NCI-H748 (cell line): ENCODE results near the gene ZKSCAN1.
"Not testable (repeated sequence)": the region's sequence is repeated elsewhere in the genome, so short reads cannot be mapped to it uniquely, and the experiment has no call there.

ENCODE experiments used
- DNase-seq: peaks from one replicate; lab custom pipeline; 2025; ENCODE audit not compliant: unreplicated experiment; lab: John Stamatoyannopoulos, UW

ZKSCAN1 gene

GRCh38 chr7:100000239-100000638 lies 15.2 kb upstream of the ZKSCAN1 start:
- no peak for DNase-seq

- DNase-seq: peak; percentile 86
These were observed 11.4 kb upstream of the ZKSCAN1 start for GRCh38 chr7:100003711-100004661.

DNA sequence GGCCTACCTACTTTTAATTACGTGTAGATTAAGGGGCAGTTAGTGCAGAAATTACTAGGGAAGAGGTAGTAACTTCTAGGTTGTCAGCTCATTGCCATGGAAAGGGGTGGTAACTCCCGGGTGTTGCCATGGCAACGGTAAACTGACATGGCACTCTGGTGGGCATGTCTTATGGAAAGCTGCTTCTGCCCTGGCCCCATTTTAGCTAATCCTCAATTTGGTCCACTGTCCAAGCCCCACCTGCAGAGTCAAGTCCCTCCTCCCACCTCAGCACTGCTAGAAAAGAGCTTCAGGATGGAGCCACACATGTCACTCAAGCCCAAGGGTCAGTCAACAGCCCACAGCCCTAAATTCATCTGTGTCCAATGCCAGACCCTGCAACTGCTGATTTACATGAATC lies 7.5 kb upstream of the ZKSCAN1 start:
- peak; percentile 32 for DNase-seq

DNA sequence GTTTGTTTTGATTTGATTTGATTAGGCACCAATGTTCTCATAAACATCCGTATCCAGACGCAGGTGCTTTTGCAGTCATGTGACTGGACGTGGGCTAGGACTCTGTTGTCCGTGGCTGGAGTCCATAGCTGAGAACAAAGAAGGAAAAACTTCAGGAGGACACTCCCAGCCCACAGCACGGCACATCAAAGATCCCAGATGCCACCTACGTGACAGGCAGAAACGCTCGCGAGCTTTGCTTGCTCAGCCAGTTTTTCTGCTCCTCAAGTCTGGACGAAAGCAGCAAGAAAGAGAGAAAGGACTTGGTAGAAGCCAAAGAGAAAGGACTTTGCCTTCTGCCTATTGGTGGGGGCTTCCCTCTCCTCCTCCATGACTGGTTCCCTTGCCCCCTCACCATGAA lies 6.9 kb upstream of the ZKSCAN1 start:
- DNase-seq: no peak

DNA sequence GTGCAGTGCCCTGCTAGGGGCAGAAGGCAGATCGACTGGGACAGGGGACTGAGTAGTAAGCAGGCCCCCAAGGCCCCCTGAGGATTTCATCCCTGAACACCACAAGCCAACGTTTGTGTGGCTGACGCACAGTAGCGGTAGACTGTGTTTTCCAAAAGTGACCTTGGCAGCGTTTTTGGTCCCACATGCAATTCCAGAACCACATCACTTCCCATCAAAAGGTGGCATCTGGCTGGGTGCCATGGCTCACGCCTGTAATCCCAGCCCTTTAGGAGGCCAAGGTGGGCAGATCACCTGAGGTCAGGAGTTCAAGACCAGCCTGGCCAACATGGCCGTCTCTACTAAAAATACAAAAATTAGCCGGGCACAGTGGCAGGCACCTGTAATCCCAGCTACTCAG lies 5.4 kb upstream of the ZKSCAN1 start:
- DNase-seq: not testable (repeated sequence)

GRCh38 chr7:100010901-100011300 lies 4.5 kb upstream of the ZKSCAN1 start:
- DNase-seq: no peak

- no peak for DNase-seq
These were observed 3.9 kb upstream of the ZKSCAN1 start for GRCh38 chr7:100011516-100011915.

DNA sequence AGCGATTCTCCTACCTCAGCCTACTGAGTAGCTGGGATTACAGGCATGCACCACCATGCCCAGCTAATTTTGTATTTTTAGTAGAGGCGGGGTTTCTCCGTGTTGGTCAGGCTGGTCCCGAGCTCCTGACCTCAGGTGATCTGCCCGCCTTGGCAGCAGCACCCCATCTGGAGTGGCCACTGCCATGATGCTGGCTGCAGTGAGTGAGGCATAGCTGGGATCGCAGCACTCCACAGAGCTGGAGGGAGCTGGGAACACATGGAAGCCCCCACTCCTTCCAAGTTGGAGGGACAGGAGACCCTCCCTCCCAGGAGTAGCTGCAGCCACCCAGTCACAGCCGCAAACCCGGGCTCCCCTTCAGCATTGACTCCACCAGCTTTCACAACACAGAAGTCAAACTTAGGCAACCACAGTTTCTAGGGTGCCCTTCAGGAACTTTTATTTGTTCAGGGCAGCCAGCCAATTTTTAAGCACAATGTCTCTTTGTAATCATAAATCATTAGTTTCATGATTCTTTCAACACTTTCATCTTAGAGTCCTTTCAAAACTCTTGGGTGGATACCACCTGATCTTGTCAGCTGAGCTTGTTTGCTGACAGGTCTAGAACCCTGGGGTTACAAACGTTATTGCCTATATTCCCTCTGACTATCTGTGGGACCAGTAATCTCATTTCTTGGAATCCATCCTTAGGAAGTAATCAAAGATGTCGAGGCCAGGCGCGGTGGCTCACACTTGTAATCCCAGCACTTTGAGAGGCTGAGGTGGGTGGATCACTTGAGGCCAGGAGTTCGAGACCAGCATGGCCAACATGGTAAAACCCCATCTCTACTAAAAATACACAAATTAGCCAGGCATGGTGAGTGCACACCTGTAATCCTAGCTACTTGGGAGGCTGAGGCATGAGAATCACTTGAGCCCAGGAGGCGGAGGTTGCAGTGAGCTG lies 2.7 kb upstream of the ZKSCAN1 start:
- not testable (repeated sequence) for DNase-seq

DNA sequence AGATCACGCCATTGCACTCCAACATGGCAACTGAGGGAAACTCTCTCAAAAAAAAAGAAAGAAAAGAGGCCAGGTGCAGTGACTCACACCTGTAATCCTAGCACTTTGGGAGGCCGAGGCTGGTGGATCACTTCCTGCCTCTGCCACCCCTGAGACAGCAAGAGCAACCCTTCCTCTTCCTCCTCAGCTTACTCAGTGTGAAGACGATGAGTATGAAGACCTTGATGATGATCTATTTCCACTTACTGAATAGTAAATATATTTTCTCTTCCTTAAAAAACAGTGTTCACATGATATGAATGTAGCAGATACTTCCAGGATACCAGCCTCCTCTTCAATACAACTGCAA lies 2.1 kb upstream of the ZKSCAN1 start:
- DNase-seq: no peak

GRCh38 chr7:100016215-100016901 lies 962 bp downstream of the ZKSCAN1 start:
- no peak for DNase-seq

DNA sequence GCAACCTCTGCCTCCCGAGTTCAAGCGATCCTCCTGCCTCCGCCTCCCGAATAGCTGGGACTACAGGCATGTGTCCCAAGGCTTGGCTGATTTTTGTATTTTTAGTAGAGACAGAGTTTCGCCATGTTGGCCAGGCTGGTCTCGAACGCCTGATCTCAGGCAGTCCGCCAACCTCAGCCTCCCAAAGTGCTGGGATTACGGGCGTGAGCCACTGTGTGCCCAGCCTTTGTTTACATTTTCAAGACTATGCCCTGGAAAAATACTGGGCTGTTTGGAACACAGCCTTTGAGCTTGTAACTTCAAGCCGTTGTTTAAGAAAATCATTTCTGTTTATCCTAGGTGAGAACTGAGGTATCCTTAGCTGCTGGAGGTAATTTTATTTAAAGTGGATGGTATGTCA lies 1.9 kb downstream of the ZKSCAN1 start:
- DNase-seq: no peak

DNA sequence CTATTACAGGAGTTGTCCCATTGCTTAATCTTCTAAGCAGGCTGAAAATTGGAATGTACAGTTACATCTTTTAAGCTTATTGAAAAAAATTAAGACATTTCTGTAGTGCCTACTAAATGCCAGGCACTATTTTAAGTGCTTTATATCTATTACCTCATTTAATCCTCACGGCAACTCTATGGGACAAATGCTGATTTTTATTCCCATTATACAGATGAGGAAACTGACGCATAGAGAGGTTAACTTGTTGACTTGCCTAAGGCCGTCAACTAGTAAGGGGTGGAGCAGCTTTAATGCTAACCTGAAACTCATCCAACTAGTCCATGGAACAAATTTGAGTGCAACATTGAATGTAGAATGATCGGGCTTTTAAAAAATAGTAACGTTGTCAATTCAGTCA lies 2.5 kb downstream of the ZKSCAN1 start:
- DNase-seq: no peak

- no peak for DNase-seq
These were observed 4.5 kb downstream of the ZKSCAN1 start for GRCh38 chr7:100019908-100020307.

DNA sequence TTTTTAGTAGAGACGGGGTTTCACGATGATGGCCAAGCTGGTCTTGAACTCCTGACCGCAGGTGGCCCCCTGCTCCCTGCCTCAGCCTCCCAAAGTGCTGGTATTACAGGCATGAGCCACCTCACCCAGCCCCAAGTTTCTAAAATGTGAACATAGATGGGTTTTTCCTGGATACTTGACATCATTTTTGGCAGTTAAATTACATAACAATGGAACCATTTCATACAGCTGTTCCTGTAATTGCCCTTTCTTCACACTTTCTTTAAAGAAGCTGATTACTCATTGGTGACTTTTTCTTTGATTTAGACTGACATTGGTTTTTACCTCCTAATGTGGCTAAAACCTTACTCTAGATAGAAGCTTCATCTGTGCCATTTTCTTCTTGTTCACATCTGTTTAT lies 5.9 kb downstream of the ZKSCAN1 start:
- DNase-seq: no peak

GRCh38 chr7:100022621-100023020 lies 7.2 kb downstream of the ZKSCAN1 start:
- no peak for DNase-seq

- no peak for DNase-seq
These were observed 8.1 kb downstream of the ZKSCAN1 start for GRCh38 chr7:100023526-100023925.

GRCh38 chr7:100024020-100024619 lies 8.7 kb downstream of the ZKSCAN1 start:
- no peak for DNase-seq

DNA sequence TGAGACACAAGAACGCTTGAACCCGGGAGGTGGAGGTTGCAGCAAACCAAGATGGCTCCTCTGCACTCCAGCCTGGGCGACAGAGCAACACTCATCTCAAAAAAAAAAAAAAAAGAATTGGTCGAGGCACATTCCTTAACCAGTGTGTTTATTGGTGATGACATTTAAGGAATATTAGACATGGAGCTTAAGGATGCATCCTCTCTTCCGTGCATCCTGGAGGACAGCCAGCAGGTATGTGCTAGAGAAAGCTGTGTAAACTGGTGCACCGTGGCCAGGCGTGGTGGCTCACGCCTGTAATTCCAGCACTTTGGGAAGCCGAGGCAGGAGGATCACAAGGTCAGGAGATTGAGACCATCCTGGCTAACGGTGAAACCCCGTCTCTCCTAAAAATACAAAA lies 11.8 kb downstream of the ZKSCAN1 start:
- DNase-seq: no peak

DNA sequence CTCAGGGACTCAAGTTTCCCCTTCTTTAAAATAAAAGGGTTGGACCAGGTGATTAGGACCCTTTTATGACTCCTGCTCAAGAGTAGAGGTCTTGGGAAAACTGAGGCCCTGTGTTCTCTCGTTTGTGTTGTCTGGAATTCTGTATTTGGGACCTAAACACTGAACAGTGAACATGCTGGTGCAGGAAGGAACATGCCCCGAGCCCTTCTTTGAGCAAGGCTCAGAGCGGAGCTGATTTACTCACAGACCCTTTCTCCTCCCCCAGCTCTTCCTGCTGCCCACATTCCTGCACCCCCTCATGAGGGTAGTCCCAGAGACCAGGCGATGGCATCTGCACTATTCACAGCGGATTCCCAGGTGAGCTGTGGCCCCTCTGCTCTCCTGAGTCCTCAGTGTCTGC lies 14.2 kb downstream of the ZKSCAN1 start:
- DNase-seq: no peak

- DNase-seq: no peak
These were observed 18.1 kb downstream of the ZKSCAN1 start for GRCh38 chr7:100033526-100033925.
